Measurements from ENCODE around the gene STPG4. TPM values are rescaled to one million over a fixed set of nuclear protein-coding genes. Genes with fewer than 3 reads are reported as not detected.
A peak's percentile ranks its signal among the peaks of the same experiment; 100 is the strongest.

Gene STPG4
- total and polyA plus RNA-seq, 7 donors: 0.12 to 1.1 (median 0.63) TPM; not detected in 3

DNA sequence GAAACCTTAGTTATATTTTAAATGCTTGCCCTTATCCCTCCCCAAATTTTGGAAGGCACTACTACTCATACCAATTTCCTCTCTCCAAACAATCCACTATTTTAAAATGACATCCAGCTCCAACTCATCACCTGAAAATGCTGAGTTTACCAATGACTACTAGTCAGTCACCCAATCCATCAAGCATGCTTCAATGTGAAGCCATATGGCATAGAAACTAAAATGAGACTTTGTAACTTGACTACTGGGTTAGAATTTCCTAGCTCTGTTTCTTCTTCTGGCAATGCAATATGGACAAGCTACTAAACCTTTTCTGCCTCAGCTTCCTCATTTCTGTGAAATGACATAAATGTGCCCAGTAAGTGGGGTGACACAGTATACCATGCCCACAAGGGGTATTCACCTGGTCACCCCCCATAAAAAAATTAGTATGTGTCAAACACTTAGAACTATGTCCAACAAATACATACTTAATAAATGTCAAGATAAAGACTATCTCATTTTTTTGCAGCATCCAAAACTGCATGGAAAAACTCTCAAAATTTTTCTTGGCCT is 10.0 kb upstream of the STPG4 start:
- H3K4me3 ChIP-seq: no peak overlapping the region
- no peaks in the 10 kb centered on the region for H3K9me3 ChIP-seq
- no peak for DNase-seq
- H3K4me1 ChIP-seq: peaks cover 0 to 73% (median 52%) of the 10 kb centered on the region in 4 donors
- H3K27ac ChIP-seq: peak overlapping the region in 2 of 4 donors; percentile 36 to 42
- TF ChIP-seq POLR2AphosphoS5 (IDR thresholded peaks at IDR 0.05) (no peak), EP300 (IDR thresholded peaks at IDR 0.05) (no peak), CTCF (IDR thresholded peaks at IDR 0.05) (no peak), POLR2A (IDR thresholded peaks at IDR 0.05) (no peak)
- H3K27me3 ChIP-seq: no peaks in the 10 kb centered on the region
- intact Hi-C loops (cut with DNase I): loop anchor here (5.0 kb wide), 1 partner anchor 108 kb away; no protein-coding TSS in a partner anchor
- peaks cover 3 to 58% (median 15%) of the 10 kb centered on the region in 4 donors for H3K36me3 ChIP-seq

DNA sequence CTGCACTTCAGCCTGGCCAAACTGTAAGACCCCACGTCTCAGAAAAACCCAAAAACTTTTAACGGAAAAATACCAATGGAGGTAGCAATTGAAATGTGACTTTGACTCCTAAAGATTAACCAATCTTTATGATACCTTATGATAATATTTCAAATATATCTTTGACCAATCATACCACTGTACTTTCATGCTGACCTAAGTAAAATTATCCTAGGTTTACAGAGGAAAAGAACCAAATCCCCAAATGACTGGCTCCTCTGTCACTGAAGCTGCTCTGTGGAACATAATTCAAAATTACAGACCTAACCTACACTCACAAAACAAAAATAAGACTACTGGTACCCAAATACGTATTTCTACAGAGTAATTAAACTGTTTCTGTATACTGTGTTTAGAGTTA is 7.7 kb upstream of the STPG4 start:
- 44 to 82% methylated on average over 3 of the region's 3 CpGs for WGBS, 2 donors
- no peak for DNase-seq
- Histone ChIP-seq H3K36me3 (peaks cover 9 to 67% (median 29%) of the 10 kb centered on the region in 4 donors), H3K4me3 (no peak overlapping the region), H3K27me3 (no peaks in the 10 kb centered on the region), H3K4me1 (peaks cover 0 to 50% (median 30%) of the 10 kb centered on the region in 4 donors), H3K9me3 (no peaks in the 10 kb centered on the region), H3K27ac (peak overlapping the region in 2 of 4 donors; percentile 24 to 33)
- TF ChIP-seq POLR2A (IDR thresholded peaks at IDR 0.05): no peak
- TF ChIP-seq POLR2AphosphoS5 (IDR thresholded peaks at IDR 0.05): no peak
- no peak for TF ChIP-seq CTCF (IDR thresholded peaks at IDR 0.05)
- no peak for TF ChIP-seq EP300 (IDR thresholded peaks at IDR 0.05)
- intact Hi-C loops (cut with DNase I): no loop called here

- TF ChIP-seq CTCF (IDR thresholded peaks at IDR 0.05) (no peak), EP300 (IDR thresholded peaks at IDR 0.05) (no peak), POLR2AphosphoS5 (IDR thresholded peaks at IDR 0.05) (no peak), POLR2A (IDR thresholded peaks at IDR 0.05) (no peak)
- Histone ChIP-seq H3K27me3 (no peaks in the 10 kb centered on the region), H3K36me3 (peaks cover 9 to 64% (median 29%) of the 10 kb centered on the region in 4 donors), H3K9me3 (no peaks in the 10 kb centered on the region), H3K27ac (no peak overlapping the region), H3K4me3 (no peak overlapping the region), H3K4me1 (peaks cover 0 to 39% (median 25%) of the 10 kb centered on the region in 4 donors)
- intact Hi-C loops (cut with DNase I): no loop called here
- 93% methylated on average over 3 of the region's 3 CpGs for WGBS, 2 donors
- DNase-seq: no peak
Measured at GRCh38 chr2:47161475-47161874, 6.4 kb upstream of the STPG4 start.

DNA sequence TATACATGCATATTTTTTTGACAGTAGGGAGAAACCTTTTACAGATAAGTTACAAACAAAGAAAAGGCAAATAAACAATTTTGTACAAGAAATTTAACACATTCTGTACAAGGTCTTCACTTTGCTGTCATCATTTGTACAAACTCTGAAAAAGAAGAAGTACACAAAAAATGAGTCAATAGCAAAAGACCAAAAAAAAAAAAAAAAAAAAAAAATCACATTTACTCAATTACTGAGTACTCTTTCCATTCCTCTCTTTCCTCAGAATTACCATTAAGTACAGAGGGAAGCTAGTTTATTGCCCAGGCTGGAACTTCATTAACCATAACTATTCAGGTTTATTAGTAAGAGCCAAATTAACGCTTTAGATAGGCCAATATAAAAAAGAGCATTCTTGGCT is 5.6 kb upstream of the STPG4 start:
- Histone ChIP-seq H3K4me3 (no peak overlapping the region), H3K27me3 (no peaks in the 10 kb centered on the region), H3K4me1 (peaks cover 0 to 31% (median 18%) of the 10 kb centered on the region in 4 donors), H3K36me3 (peaks cover 9 to 60% (median 32%) of the 10 kb centered on the region in 4 donors), H3K9me3 (no peaks in the 10 kb centered on the region), H3K27ac (no peak overlapping the region)
- TF ChIP-seq EP300 (IDR thresholded peaks at IDR 0.05) (no peak), POLR2AphosphoS5 (IDR thresholded peaks at IDR 0.05) (no peak), POLR2A (IDR thresholded peaks at IDR 0.05) (no peak), CTCF (IDR thresholded peaks at IDR 0.05) (no peak)
- DNase-seq: no peak
- intact Hi-C loops (cut with DNase I): no loop called here
- 93 to 95% methylated on average over 1 of the region's 1 CpG for WGBS, 2 donors

DNA sequence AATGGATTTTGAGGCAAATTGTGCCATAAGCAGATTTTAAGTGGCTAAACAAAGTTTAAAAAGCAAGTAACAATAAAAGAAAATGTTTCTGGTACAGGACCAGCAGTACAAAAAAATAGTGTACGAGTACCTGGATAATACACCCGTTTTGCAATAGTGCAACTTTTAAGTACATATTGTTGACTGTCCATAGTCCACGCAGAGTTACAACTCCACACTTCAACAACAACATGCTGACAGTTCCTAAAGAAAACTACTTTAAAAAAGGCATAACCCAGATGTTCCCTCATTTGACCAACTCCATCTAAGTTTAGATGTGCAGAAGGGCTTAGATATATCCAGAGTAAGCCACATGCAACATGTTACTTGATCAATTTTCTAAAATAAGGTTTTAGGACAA is 5.1 kb upstream of the STPG4 start:
- Histone ChIP-seq H3K9me3 (no peaks in the 10 kb centered on the region), H3K4me3 (no peak overlapping the region), H3K36me3 (peaks cover 9 to 60% (median 34%) of the 10 kb centered on the region in 4 donors), H3K4me1 (peaks cover 0 to 27% (median 15%) of the 10 kb centered on the region in 4 donors), H3K27me3 (no peaks in the 10 kb centered on the region), H3K27ac (no peak overlapping the region)
- intact Hi-C loops (cut with DNase I): no loop called here
- TF ChIP-seq POLR2AphosphoS5 (IDR thresholded peaks at IDR 0.05) (no peak), CTCF (IDR thresholded peaks at IDR 0.05) (no peak), POLR2A (IDR thresholded peaks at IDR 0.05) (no peak), EP300 (IDR thresholded peaks at IDR 0.05) (no peak)
- WGBS, 2 donors: 61 to 88% methylated on average over 3 of the region's 3 CpGs
- no peak for DNase-seq

Measured in sigmoid colon (tissue), 7 donors.